Measurements from ENCODE around the gene WDR74.
A peak's percentile ranks its signal among the peaks of the same experiment; 100 is the strongest.

- TF ChIP-seq POLR2AphosphoS5 (IDR thresholded peaks at IDR 0.05; ENCODE audit: low read depth, low read length) = peak; percentile 89
- TF ChIP-seq POLR2A (IDR thresholded peaks at IDR 0.05; ENCODE audit: low read depth, low read length) = no peak; the same call in 1 of the 2 replicates
- TF ChIP-seq TAF1 (IDR thresholded peaks at IDR 0.05; ENCODE audit: borderline replicate concordance, low read depth, low read length) = no peak
Measured at GRCh38 chr11:62850911-62851806, 11.8 kb upstream of the WDR74 start.
